Pulmonary artery endothelial cell (primary cell): Measurements from ENCODE around the gene GLRX3. TPM values are rescaled to one million over a fixed set of nuclear protein-coding genes. Genes with fewer than 3 reads are reported as not detected.
A peak's percentile ranks its signal among the peaks of the same experiment; 100 is the strongest.

ENCODE experiments used
- DNase-seq: peaks from one replicate; pipeline ENCODE4 v3.0.0-alpha.2; 2011; ENCODE audit warnings: low read depth, low spot score
- total RNA-seq: library from RNA; depleted of rRNA; stranded (reverse); fragments of >200 nt; gene quantifications from 2 replicates; pipeline ENCODE4 v1.2.3, GENCODE V29; 2014

The GLRX3 gene
- total RNA-seq, 1 donor from 2014 or later = 109 TPM

GRCh38 chr10:130137659-130138478, 1.7 kb downstream of the GLRX3 start:
- DNase-seq = no peak

GRCh38 chr10:130138479-130138866, 2.3 kb downstream of the GLRX3 start:
- DNase-seq = no peak

- no peak for DNase-seq
Observed at GRCh38 chr10:130140425-130140824, 4.2 kb downstream of the GLRX3 start.

DNA sequence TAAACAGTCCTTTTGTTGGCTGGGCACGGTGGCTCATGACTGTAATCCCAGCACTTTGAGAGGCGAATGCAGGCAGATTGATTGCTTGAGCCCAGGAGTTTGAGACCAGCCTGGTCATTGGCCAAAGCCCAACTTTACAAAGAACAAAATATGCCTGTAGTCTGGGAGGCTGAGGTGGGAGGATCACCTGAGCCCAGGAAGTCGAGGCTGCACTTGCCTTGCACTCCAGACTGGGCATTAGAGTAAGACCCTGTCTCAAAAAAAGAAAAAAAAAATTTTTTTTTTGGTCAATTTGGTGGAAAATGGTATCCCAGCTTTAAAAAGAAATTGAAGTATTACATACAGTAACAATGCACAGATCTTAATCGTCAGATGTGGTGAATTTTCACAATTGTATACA, 4.8 kb downstream of the GLRX3 start:
- DNase-seq = no peak

GRCh38 chr10:130141460-130141859, 5.3 kb downstream of the GLRX3 start:
- no peak for DNase-seq

GRCh38 chr10:130141878-130142277, 5.7 kb downstream of the GLRX3 start:
- no peak for DNase-seq

DNA sequence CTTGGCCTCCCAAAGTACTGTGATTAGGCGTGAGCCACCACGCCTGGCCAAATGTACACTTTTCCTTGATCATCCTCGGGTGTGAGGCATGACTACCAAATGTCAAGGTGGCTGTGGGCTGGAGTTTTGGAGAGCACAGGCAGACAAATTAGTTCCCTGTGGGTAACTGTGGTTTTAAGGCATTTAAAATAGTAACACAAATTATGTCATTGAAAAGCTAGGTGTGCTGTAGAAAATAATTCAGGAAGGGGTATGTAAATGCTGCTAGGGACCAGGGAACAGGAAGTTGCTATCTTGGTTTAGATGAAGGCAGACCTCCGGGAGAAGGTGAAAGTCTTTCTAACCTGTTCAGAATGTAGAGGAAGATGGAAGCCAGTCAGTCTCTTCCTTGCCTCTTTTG, 9.9 kb downstream of the GLRX3 start:
- DNase-seq = no peak

DNA sequence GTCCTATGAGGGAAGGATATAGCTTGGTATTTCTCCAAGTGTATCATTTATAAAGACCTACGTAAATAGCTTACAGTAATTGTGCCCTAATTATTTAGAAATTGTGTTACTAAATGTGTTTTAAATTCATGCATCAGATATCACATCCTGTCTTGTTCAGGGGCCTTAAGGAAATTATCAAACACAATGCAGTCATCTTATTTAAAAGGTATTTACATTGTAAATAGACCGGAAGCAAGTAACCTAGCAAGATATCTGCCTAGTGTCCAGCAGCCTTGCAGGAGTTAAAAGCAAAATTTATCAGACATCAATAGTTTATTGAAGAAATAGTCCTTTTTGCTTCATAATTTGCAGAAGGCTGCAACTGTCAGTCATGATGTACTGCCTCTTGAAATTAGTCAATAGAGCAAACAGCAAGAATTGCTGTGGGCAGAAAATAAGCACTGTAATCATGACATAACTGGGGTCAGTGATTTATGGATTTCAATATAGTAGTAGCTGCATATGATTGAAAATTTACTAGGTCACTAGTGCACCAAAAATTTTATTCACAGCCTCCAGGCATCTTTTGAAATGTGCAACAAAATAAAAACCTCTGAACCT, 23.1 kb downstream of the GLRX3 start:
- no peak for DNase-seq

DNA sequence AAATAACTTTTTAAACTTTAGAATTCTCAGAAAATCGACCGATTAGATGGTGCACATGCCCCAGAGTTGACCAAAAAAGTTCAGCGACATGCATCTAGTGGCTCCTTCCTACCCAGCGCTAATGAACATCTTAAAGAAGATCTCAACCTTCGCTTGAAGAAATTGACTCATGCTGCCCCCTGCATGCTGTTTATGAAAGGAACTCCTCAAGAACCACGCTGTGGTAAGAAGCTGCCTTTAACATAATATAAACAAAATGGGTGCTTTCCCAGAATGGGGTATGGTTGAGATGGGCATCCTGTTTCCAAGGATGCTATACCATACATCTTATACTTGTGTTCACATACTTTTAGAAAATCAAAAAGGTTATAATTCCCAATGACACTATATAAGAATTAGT, 24.6 kb downstream of the GLRX3 start:
- DNase-seq = no peak

GRCh38 chr10:130161331-130161730, 25.1 kb downstream of the GLRX3 start:
- no peak for DNase-seq

- no peak for DNase-seq
Observed at GRCh38 chr10:130167193-130167592, 31.0 kb downstream of the GLRX3 start.

DNA sequence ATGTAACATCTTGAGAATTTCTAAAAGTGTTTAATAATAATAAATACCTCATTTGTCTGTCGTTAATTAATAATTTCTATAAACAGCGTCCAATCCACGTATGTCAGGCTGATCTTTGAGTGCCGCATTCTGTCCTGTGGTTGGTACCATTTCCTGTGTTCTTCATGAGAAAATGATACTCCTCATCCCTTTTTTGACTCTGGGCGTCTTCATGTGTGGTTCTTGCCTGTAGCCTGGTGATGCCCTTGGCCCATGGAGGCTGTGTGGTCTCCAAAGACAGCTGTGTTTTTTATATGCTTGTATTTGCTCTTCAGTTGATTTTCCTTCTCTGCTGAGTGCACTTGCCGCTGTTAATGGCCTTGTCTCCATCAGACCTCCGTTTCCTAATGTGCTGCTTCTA, 31.5 kb downstream of the GLRX3 start:
- DNase-seq = no peak

DNA sequence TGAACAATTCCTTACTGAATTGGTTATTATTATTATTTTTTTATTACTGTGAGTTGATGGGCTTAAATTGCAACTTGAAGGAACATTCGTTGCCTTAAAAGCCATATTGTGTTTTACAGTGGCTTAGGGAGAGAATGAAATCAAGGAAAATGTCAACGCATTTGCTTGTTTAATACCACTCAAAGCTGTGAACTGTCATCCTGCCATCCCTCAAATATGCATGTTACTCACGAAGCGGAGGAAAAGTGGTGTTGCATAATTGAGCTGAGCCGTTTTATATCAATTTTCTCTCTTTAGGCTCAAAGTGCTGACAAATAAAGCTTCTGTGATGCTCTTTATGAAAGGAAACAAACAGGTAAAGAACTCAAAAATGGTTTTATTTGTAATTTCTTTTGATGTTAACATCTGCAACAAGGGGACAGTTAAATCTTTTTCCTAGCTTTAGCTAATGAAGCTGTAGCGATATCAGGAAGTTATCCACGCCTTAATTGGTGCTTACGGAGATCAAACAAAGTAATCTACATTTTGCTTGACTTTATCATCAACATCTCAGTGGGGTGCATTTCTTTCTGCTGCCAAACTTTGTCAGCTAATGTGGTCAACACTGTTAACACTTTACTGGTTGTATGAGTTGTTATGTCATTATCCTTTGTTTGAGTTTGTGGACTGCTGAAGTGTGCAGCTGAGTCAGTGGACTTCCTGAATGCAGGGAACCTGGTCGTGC, 33.1 kb downstream of the GLRX3 start:
- no peak for DNase-seq

GRCh38 chr10:130171196-130171595, 35.0 kb downstream of the GLRX3 start:
- DNase-seq = no peak

- no peak for DNase-seq
Observed at GRCh38 chr10:130174328-130174727, 38.1 kb downstream of the GLRX3 start.

DNA sequence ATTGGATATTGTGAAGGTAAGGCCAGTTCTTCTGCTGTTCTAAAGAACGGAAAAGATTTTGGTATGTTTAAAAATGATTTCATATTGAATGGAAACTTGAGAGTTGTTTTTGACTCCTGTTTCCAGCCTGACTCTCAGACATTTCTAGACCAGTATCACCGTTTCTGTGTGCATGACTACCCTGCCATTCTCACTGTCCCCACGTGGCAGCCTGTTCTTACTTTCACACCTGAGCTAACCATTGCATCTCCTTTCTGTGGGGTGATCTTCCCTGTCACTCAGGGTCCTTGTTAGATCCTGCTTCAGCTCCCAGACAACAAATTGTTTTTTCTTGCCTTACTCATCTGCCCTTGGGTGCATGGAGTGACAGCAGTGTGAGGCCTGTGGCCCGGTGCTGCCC, 38.9 kb downstream of the GLRX3 start:
- no peak for DNase-seq

GRCh38 chr10:130177250-130177649, 41.1 kb downstream of the GLRX3 start:
- DNase-seq = no peak

GRCh38 chr10:130179640-130180039, 43.4 kb downstream of the GLRX3 start:
- peak; percentile 33 for DNase-seq

GRCh38 chr10:130180416-130180815, 44.2 kb downstream of the GLRX3 start:
- no peak for DNase-seq

DNA sequence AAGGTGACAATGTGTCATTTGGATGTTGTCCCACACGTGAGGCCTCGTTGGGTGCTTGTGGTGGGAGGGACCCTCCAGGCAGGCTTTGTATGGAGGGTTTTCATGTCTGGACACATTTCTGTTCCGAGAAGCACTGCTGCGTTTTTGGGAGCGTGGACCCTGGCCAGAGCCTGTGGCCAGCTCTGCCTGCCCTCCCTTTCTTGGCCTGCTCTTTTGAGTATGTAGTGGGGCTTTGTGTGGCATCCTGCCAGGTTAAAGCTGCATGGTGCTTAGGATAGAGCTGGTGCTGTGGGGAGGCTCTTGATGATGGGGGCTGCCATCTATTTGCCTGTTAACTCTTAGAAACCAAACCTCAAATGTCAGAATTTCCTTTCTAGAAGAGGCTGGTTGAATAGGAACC, 45.7 kb downstream of the GLRX3 start:
- DNase-seq = no peak

DNA sequence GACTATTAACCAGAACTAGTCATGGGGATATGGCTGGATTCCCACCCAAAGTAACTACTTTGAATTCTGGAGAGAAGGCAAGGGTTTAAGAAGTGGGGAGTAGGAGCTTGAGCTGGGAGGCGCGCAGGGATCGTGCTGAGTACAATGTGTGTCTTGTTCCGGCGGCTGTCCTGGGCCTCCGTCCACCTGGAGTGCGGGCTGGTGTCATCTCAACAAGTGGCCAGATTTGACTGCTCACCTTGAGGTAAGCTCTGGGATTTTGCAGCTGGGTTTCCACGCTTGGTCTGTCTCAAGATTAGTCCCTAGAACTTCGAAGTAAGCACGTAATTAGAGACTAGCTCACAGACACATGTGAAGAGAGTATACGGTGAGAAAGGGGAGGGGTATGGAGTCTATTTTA, 49.4 kb downstream of the GLRX3 start:
- no peak for DNase-seq
